Measurements from ENCODE around the gene RANBP9. TPM values are rescaled to one million over a fixed set of nuclear protein-coding genes. Genes with fewer than 3 reads are reported as not detected.

The RANBP9 gene
- total RNA-seq, 1 donor, result 53.9 TPM

DNA sequence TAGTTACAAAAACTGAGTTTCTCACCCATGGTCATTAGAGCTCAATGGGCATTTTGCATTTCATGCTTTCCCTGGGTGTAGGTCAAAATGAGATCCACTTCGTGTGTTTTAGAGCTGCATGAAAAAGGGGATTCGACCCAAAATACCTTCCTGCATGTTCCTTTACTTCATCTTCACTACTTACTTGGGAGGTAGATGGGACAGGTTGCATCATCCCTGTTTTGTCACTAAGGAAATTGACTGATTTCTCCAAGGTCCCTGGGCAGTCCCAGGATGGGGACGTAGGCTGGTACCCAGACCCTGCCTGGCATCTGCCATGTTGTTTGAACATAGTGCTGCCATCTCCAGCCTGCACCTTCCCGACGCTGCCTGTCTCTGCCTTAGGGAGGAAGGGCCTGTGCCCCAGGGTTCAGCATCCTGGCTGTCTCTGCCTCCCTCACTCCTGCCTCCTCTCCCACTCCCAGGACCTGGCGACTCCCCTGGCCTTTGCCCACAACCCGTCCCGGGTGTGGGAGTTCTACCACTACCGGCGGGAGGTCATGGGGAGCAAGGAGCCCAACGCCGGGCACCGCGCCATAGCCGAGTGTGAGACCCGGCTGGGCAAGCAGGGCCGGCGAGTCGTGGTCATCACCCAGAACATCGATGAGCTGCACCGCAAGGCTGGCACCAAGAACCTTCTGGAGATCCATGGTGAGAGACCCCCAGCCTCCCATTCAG is 120.3 kb downstream of the RANBP9 start:
- no peaks in the 10 kb centered on the region for H4K20me1 ChIP-seq (ENCODE audit: insufficient read depth, low read length)
- H3K27ac ChIP-seq (ENCODE audit: low read depth, low read length), result no peak overlapping the region
- TF ChIP-seq, protein P1, sequence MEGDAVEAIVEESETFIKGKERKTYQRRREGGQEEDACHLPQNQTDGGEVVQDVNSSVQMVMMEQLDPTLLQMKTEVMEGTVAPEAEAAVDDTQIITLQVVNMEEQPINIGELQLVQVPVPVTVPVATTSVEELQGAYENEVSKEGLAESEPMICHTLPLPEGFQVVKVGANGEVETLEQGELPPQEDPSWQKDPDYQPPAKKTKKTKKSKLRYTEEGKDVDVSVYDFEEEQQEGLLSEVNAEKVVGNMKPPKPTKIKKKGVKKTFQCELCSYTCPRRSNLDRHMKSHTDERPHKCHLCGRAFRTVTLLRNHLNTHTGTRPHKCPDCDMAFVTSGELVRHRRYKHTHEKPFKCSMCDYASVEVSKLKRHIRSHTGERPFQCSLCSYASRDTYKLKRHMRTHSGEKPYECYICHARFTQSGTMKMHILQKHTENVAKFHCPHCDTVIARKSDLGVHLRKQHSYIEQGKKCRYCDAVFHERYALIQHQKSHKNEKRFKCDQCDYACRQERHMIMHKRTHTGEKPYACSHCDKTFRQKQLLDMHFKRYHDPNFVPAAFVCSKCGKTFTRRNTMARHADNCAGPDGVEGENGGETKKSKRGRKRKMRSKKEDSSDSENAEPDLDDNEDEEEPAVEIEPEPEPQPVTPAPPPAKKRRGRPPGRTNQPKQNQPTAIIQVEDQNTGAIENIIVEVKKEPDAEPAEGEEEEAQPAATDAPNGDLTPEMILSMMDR (IDR thresholded peaks at IDR 0.05; ENCODE audit: extremely low read depth, low read depth, low read length), result no peak
- DNase-seq (ENCODE audit: insufficient read length, low spot score, missing footprints), result no peak
- no peak overlapping the region for H2AFZ ChIP-seq (ENCODE audit: low read length)
- no peaks in the 10 kb centered on the region for H3K9me3 ChIP-seq (ENCODE audit: low read depth, low read length)
- H3K4me1 ChIP-seq (ENCODE audit: insufficient read depth, low read length), result peaks cover 4% of the 10 kb centered on the region
- no peaks in the 10 kb centered on the region for H3K27me3 ChIP-seq (ENCODE audit: insufficient read depth, low read length)
- H3K4me2 ChIP-seq (ENCODE audit: insufficient read depth, low read length), result no peak overlapping the region
- no peaks in the 10 kb centered on the region for H3K79me2 ChIP-seq (ENCODE audit: insufficient read depth, low read length)
- H3K4me3 ChIP-seq (ENCODE audit: insufficient read depth, low read length), result no peak overlapping the region
- peaks cover 16% of the 10 kb centered on the region for H3K36me3 ChIP-seq (ENCODE audit: insufficient read depth, low read length)

DNA sequence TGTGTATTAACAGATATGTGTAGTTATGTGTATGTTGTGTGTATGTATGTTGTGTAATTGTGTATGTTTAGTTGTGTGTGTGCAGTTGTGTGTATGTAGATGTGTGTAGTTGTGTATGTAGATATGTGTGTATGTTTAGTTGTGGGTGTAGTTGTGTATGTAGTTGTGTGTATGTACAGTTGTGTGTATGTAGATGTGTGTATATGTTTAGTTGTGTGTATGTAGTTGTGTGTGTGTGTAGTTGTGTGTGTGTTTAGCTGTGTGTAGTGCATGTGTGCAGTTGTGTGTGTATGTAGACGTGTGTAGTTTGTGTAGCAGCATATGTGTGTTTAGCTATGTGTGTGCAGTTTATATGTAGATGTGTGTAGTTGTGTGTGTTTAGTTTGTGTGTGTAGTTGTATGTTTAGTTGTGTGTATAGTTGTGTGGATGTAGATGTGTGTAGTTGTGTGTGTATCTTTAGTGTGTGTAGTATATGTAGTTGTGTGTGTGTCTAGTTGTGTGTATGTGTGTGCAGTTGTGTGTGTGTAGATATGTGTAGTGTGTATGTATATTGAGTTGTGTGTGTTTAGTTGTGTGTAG is 121.0 kb downstream of the RANBP9 start:
- Histone ChIP-seq H3K27me3 (ENCODE audit: insufficient read depth, low read length) (no peaks in the 10 kb centered on the region), H3K4me2 (ENCODE audit: insufficient read depth, low read length) (no peak overlapping the region), H3K79me2 (ENCODE audit: insufficient read depth, low read length) (no peaks in the 10 kb centered on the region), H3K36me3 (ENCODE audit: insufficient read depth, low read length) (peaks cover 15% of the 10 kb centered on the region), H3K4me3 (ENCODE audit: insufficient read depth, low read length) (no peak overlapping the region), H3K9me3 (ENCODE audit: low read depth, low read length) (no peaks in the 10 kb centered on the region), H4K20me1 (ENCODE audit: insufficient read depth, low read length) (no peaks in the 10 kb centered on the region), H2AFZ (ENCODE audit: low read length) (no peak overlapping the region), H3K4me1 (ENCODE audit: insufficient read depth, low read length) (peaks cover 4% of the 10 kb centered on the region), H3K27ac (ENCODE audit: low read depth, low read length) (no peak overlapping the region)
- DNase-seq (ENCODE audit: insufficient read length, low spot score, missing footprints), result no peak
- TF ChIP-seq, protein P1 (IDR thresholded peaks at IDR 0.05; ENCODE audit: extremely low read depth, low read depth, low read length), result no peak

DNA sequence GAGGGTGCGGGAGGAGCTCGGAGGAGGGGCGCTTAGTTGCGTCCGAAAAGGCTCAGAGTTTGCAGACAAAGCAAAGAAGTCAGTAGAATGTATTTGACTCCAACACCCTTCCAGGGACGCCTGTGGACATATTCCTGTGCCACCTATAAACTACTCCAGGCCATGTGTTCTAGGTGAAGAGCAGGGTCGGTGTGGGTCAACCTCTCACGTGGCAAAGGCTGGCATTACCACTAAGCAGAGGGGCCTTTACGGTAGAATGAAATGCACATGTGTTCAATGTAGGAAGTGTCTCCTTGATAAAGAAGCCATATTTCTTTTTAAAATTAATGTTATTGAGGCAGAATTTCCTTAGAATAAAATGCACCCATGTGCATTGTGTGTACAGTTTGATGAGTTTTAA is 121.8 kb downstream of the RANBP9 start:
- no peak overlapping the region for H2AFZ ChIP-seq (ENCODE audit: low read length)
- H3K4me3 ChIP-seq (ENCODE audit: insufficient read depth, low read length), result no peak overlapping the region
- H3K36me3 ChIP-seq (ENCODE audit: insufficient read depth, low read length), result peaks cover 11% of the 10 kb centered on the region
- no peak overlapping the region for H3K27ac ChIP-seq (ENCODE audit: low read depth, low read length)
- H3K79me2 ChIP-seq (ENCODE audit: insufficient read depth, low read length), result no peaks in the 10 kb centered on the region
- TF ChIP-seq, protein P1 (IDR thresholded peaks at IDR 0.05; ENCODE audit: extremely low read depth, low read depth, low read length), result no peak
- H3K27me3 ChIP-seq (ENCODE audit: insufficient read depth, low read length), result no peaks in the 10 kb centered on the region
- no peak overlapping the region for H3K4me2 ChIP-seq (ENCODE audit: insufficient read depth, low read length)
- peaks cover 4% of the 10 kb centered on the region for H3K4me1 ChIP-seq (ENCODE audit: insufficient read depth, low read length)
- no peaks in the 10 kb centered on the region for H4K20me1 ChIP-seq (ENCODE audit: insufficient read depth, low read length)
- no peaks in the 10 kb centered on the region for H3K9me3 ChIP-seq (ENCODE audit: low read depth, low read length)
- DNase-seq (ENCODE audit: insufficient read length, low spot score, missing footprints), result no peak
